ENCODE results near the gene TXNDC5. TPM values are rescaled to one million over a fixed set of nuclear protein-coding genes. Genes with fewer than 3 reads are reported as not detected.
"Not testable (repeated sequence)": the region's sequence is repeated elsewhere in the genome, so short reads cannot be mapped to it uniquely, and the experiment has no call there.

TXNDC5 gene
- total and polyA plus RNA-seq, 12 donors, result 26.5 to 78.0 (median 38.3) TPM

DNA sequence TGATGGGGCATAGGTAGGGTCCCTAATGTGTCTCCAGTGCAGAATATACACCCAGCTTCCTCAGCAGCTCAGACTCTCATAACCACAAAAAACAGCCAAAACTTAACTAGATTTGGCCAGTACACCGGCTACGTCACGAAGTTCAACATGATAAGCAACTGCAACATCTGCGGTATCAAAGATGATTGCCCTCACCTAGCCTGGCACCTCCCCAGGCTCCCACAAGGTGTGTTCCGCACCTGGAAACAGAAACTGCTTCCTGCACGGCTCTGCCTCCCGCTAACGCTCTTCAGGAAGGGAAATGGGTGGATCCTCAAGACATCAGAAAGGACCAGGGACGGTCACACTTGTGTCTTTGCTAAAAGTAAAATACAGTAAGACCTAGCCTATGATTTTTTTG is 9.5 kb downstream of the TXNDC5 start:
- Histone ChIP-seq H3K9me3 (no peaks in the 10 kb centered on the region), H3K36me3 (peaks cover 0 to 88% (median 45%) of the 10 kb centered on the region in 9 donors), H3K27ac (no peak overlapping the region), H3K27me3 (no peaks in the 10 kb centered on the region), H3K4me3 (no peak overlapping the region), H3K4me1 (peaks cover 0 to 24% (median 15%) of the 10 kb centered on the region in 9 donors)
- TF ChIP-seq, protein P1, sequence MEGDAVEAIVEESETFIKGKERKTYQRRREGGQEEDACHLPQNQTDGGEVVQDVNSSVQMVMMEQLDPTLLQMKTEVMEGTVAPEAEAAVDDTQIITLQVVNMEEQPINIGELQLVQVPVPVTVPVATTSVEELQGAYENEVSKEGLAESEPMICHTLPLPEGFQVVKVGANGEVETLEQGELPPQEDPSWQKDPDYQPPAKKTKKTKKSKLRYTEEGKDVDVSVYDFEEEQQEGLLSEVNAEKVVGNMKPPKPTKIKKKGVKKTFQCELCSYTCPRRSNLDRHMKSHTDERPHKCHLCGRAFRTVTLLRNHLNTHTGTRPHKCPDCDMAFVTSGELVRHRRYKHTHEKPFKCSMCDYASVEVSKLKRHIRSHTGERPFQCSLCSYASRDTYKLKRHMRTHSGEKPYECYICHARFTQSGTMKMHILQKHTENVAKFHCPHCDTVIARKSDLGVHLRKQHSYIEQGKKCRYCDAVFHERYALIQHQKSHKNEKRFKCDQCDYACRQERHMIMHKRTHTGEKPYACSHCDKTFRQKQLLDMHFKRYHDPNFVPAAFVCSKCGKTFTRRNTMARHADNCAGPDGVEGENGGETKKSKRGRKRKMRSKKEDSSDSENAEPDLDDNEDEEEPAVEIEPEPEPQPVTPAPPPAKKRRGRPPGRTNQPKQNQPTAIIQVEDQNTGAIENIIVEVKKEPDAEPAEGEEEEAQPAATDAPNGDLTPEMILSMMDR (IDR thresholded peaks at IDR 0.05), result no peak
- intact Hi-C loops (cut with DNase I), result loop anchor here in 5 of 10 donors (5.0 to 10.0 kb wide), 3 partner anchors 104 to 176 kb away; partner anchors contain the start of gene BMP6 (in 3 of the 5)
- WGBS, 2 donors, result 94% methylated on average over 9 of the region's 9 CpGs
- DNase-seq, result no peak
- no peak for ATAC-seq

DNA sequence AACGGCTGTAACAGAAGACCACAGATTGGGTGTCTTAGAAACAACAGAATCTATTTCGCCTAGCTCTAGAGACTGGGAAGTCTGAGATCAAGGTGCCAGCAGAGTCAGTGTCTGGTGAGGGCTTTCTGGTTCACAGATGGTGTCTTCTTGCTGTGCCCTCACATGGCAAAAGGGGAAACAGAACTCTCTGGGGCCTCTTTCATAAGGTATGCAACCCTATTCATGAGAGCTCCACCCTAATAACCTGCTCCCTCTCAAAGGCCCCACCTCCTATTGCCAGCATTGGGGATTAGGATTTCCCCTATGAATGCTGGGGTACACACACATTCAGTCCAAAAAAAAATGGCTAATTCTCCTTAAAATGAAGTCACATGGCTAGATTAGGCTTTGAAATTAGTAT is 10.0 kb downstream of the TXNDC5 start:
- peaks cover 0 to 21% (median 12%) of the 10 kb centered on the region in 9 donors for H3K4me1 ChIP-seq
- H3K27ac ChIP-seq, result no peak overlapping the region
- TF ChIP-seq, protein P1 (IDR thresholded peaks at IDR 0.05), result no peak
- intact Hi-C loops (cut with DNase I), result loop anchor here in 5 of 10 donors (5.0 to 10.0 kb wide), 3 partner anchors 104 to 176 kb away; partner anchors contain the start of gene BMP6 (in 3 of the 5)
- H3K27me3 ChIP-seq, result no peaks in the 10 kb centered on the region
- WGBS, 2 donors, result 87 to 90% methylated on average over 2 of the region's 2 CpGs
- no peaks in the 10 kb centered on the region for H3K9me3 ChIP-seq
- no peak overlapping the region for H3K4me3 ChIP-seq
- H3K36me3 ChIP-seq, result peaks cover 0 to 92% (median 48%) of the 10 kb centered on the region in 9 donors
- no peak for DNase-seq
- ATAC-seq, result no peak

DNA sequence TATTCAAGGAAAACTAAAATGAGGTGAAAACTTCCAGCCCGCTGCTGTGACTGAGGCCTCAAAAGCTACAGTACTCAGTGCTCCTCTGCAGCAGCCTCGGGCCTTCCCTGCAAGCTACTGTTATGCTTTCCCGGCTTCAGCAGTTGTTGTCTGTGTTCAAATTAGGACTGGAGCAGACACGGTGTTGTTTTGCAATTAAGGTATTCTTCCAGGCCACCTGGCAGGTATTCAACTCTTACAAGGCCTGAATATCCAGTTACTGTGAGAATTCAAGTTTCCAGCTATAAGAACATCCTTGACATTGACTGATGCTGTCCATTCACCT is 10.7 kb downstream of the TXNDC5 start:
- DNase-seq (no peak), ATAC-seq (no peak)
- intact Hi-C loops (cut with DNase I), result loop anchor here in 5 of 10 donors (5.0 to 10.0 kb wide), 3 partner anchors 105 to 175 kb away; partner anchors contain the start of gene BMP6 (in 3 of the 5)
- Histone ChIP-seq H3K9me3 (no peaks in the 10 kb centered on the region), H3K27me3 (no peaks in the 10 kb centered on the region), H3K4me3 (no peak overlapping the region), H3K4me1 (peaks cover 0 to 13% (median 5%) of the 10 kb centered on the region in 9 donors), H3K36me3 (peaks cover 0 to 100% (median 56%) of the 10 kb centered on the region in 9 donors), H3K27ac (no peak overlapping the region)
- TF ChIP-seq, protein P1 (IDR thresholded peaks at IDR 0.05), result no peak
- WGBS, 2 donors, result 69 to 70% methylated on average over 4 of the region's 4 CpGs

DNA sequence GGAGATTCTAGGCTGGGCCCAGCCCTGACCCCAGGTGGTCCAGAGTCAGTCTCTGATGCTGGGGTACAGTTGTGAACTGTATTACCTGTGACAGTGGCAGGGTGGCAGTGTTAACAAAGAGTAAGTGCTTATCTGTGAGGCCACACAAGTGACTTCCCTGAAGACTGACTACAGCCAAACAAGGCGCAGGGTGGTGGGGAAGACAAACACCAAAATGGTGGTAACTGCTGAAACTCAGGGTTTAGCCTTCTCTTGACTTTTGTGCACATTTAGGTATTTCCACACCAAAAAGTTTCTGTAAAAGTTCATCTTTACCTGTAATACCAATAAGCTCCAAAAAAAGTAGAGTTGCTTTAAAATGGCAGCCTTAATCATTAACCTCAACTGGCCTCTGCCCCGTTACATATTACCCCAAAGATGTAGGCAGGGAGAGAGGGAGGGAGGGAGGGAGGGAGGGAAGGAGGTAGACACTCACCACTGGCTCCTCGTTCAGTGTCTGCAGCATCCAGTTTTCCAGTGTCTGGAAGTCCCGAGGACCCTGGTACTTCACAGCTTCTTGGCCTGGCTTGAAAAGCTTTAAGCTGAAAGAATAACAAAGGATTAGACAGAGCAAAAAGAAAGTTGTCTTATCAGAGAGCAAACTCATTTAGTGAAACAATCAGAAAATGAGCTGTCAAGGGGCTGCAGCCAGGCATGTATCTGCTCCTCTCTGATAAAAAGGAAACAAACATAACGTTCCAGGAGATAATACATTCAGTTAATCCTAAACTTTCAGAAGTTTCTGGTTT is 11.3 kb downstream of the TXNDC5 start:
- ATAC-seq, result peak in 4 of 8 donors; percentile 22 to 41 (median 38)

DNA sequence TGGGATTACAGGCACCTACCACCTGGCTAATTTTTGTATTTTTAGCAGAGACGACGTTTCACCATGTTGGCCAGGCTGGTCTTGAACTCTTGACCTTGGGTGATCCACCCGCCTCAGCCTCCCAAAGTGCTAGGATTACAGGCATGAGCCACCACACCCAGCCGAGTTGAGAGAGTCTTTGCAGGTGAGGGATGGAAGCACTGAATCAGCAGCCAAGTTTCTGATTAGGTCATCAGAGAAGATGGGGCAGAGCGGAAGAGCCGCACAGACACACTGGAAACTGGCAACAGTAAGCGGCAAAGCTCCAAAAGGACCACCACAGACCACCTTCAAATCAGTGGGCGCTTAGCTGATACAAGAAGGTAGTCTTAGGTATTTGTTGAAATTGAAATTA is 12.4 kb downstream of the TXNDC5 start:
- ATAC-seq; H3K27me3 ChIP-seq; H3K4me1 ChIP-seq; DNase-seq; H3K4me3 ChIP-seq; H3K27ac ChIP-seq; H3K9me3 ChIP-seq; intact Hi-C loops (cut with DNase I): not testable (repeated sequence)
- H3K36me3 ChIP-seq, result peaks cover 0 to 100% (median 56%) of the 10 kb centered on the region in 9 donors
- 92 to 94% methylated on average over 8 of the region's 8 CpGs for WGBS, 2 donors

More for the DNA sequence above, 11.3 kb downstream of the TXNDC5 start:
- Histone ChIP-seq H3K9me3 (no peaks in the 10 kb centered on the region), H3K36me3 (peaks cover 0 to 100% (median 56%) of the 10 kb centered on the region in 9 donors), H3K27ac (no peak overlapping the region), H3K27me3 (no peaks in the 10 kb centered on the region), H3K4me1 (peaks cover 0 to 8% (median 0%) of the 10 kb centered on the region in 9 donors), H3K4me3 (no peak overlapping the region)
- no peak for DNase-seq
- 82 to 83% methylated on average over 5 of the region's 5 CpGs for WGBS, 2 donors
- TF ChIP-seq, protein P1 (IDR thresholded peaks at IDR 0.05), result peak in 4 of 9 donors; percentile 7 to 26 (median 16)
- intact Hi-C loops (cut with DNase I), result no loop called here
